HepG2 (cell line): ENCODE measurements around the gene PTPRCAP. TPM values are rescaled to one million over a fixed set of nuclear protein-coding genes. Genes with fewer than 3 reads are reported as not detected.

ENCODE experiments used
- CEBPG ChIP-seq: IDR thresholded peaks from 2 replicates; pipeline ENCODE4 v1.6.1; 2016
- GRHL1 ChIP-seq: sonication (generic); formaldehyde crosslinking; conservative IDR thresholded peaks from 2 replicates; pipeline ENCODE4 v1.8.0; 2022; ENCODE audit warnings: missing genetic modification reagents
- HDAC2 ChIP-seq: sonication (generic); formaldehyde crosslinking; IDR thresholded peaks from 2 replicates; pipeline ENCODE4 v1.4.0; 2020; ENCODE audit warnings: missing genetic modification reagents
- MEIS2 ChIP-seq: sonication (generic); formaldehyde crosslinking; IDR thresholded peaks from 2 replicates; pipeline ENCODE4 v1.9.0; 2021; ENCODE audit warnings: mild to moderate bottlenecking, missing genetic modification reagents
- REL ChIP-seq: sonication (generic); formaldehyde crosslinking; conservative IDR thresholded peaks from 2 replicates; pipeline ENCODE4 v1.8.0; 2022; ENCODE audit warnings: mild to moderate bottlenecking, missing genetic modification reagents, moderate library complexity
- ZBTB26 ChIP-seq: IDR thresholded peaks from 2 replicates; pipeline ENCODE4 v1.6.1; 2016; ENCODE audit warnings: missing compliant biosample characterization, missing genetic modification reagents, borderline replicate concordance
- ZBTB37 ChIP-seq: sonication (generic); formaldehyde crosslinking; IDR thresholded peaks from 2 replicates; pipeline ENCODE4 v1.4.0; 2020; ENCODE audit warnings: mild to moderate bottlenecking, missing genetic modification reagents
- ZBTB43 ChIP-seq: sonication (generic); formaldehyde crosslinking; conservative IDR thresholded peaks from 2 replicates; pipeline ENCODE4 v1.4.0; 2020; ENCODE audit warnings: missing genetic modification reagents
- ZFP82 ChIP-seq: sonication (generic); formaldehyde crosslinking; IDR thresholded peaks from 2 replicates; pipeline ENCODE4 v1.5.1; 2020; ENCODE audit warnings: mild to moderate bottlenecking, missing genetic modification reagents, borderline replicate concordance
- ZNF142 ChIP-seq: sonication (generic); formaldehyde crosslinking; IDR thresholded peaks from 2 replicates; pipeline ENCODE4 v1.4.0; 2020; ENCODE audit warnings: missing genetic modification reagents
- ZNF20 ChIP-seq: sonication (generic); formaldehyde crosslinking; IDR thresholded peaks from 2 replicates; pipeline ENCODE4 v1.4.0; 2020; ENCODE audit warnings: mild to moderate bottlenecking, moderate library complexity, missing genetic modification reagents
- ZNF24 ChIP-seq: fragments of 450-650 bp; IDR thresholded peaks from 2 replicates; pipeline ENCODE4 v1.6.1; 2017; ENCODE audit warnings: antibody characterized with exemption, mild to moderate bottlenecking
- ZNF510 ChIP-seq: sonication (generic); formaldehyde crosslinking; IDR thresholded peaks from 2 replicates; pipeline ENCODE4 v1.4.0; 2020; ENCODE audit warnings: low read depth, mild to moderate bottlenecking, missing genetic modification reagents
- ZNF614 ChIP-seq: IDR thresholded peaks from 2 replicates; pipeline ENCODE4 v1.6.1; 2018; ENCODE audit warnings: missing biosample characterization, missing genetic modification reagents, inconsistent platforms, borderline replicate concordance
- ZNF839 ChIP-seq: sonication (generic); formaldehyde crosslinking; IDR thresholded peaks from 2 replicates; pipeline ENCODE4 v1.4.0; 2020; ENCODE audit warnings: missing genetic modification reagents, mild to moderate bottlenecking, borderline replicate concordance
- ZSCAN21 ChIP-seq: sonication (generic); formaldehyde crosslinking; IDR thresholded peaks from 2 replicates; pipeline ENCODE4 v1.8.0; 2022; ENCODE audit warnings: mild to moderate bottlenecking, missing genetic modification reagents, moderate library complexity, borderline replicate concordance
- ZSCAN25 ChIP-seq: sonication (generic); formaldehyde crosslinking; IDR thresholded peaks from 2 replicates; pipeline ENCODE4 v1.8.0; 2022; ENCODE audit warnings: mild to moderate bottlenecking, missing genetic modification reagents
- polyA plus RNA-seq, 8 experiments: library from polyadenylated mRNA; depleted of rRNA in 3 of 8; stranded (reverse) in 7 of 8; unstranded in 1 of 8; fragments of >200 nt; fragmentation: Illumina TruSeq in 4 of 8; extraction: Trizol in 4 of 8; gene quantifications; 2 replicates each; pipeline versions ENCODE4 v1.2.1 to v1.2.3, GENCODE V29; 2011 to 2016; ENCODE audit warnings: low read depth in 4 of 8, missing spikeins in 1 of 8, mixed read lengths in 1 of 8; ENCODE audit not compliant: insufficient read depth in 1 of 8
- total RNA-seq, 5 experiments: library from RNA; depleted of rRNA; stranded (reverse); fragments of >200 nt; fragmentation: Illumina TruSeq; extraction: Trizol; gene quantifications; 2 replicates each; pipeline ENCODE4 v1.2.3, GENCODE V29; 2016; ENCODE audit warnings: low read depth in 1 of 5

Gene PTPRCAP
- total and polyA plus RNA-seq, 2 of the 13 experiments (the other 11 are each of a cell fraction or from before 2014, with no cell fraction given), result 0.60 to 0.70 TPM

- TF ChIP-seq ZBTB43 (CRISPR knock-in tag) (no peak), ZNF20 (CRISPR knock-in tag) (no peak), ZNF510 (CRISPR knock-in tag) (no peak; the same call in 1 of the 2 replicates), ZBTB37 (CRISPR knock-in tag) (no peak), ZFP82 (CRISPR knock-in tag) (no peak), REL (no peak), ZNF614 (CRISPR knock-in tag) (peak; percentile 62; the same call in 1 of the 2 replicates), ZBTB26 (no peak), CEBPG (peak; percentile 13; the same call in 1 of the 2 replicates), HDAC2 (CRISPR knock-in tag) (peak; percentile 41; the same call in 1 of the 2 replicates), GRHL1 (CRISPR knock-in tag) (no peak), ZNF839 (CRISPR knock-in tag) (no peak), ZNF24 (no peak), MEIS2 (CRISPR knock-in tag) (peak; percentile 65; the same call in 1 of the 2 replicates), ZSCAN21 (CRISPR knock-in tag) (peak; percentile 28; the same call in 1 of the 2 replicates), ZSCAN25 (CRISPR knock-in tag) (0 out of 2 replicates have a peak, but pooled peaks have one; percentile 31), ZNF142 (CRISPR knock-in tag) (peak; percentile 62; the same call in 1 of the 2 replicates)
These were observed 31.5 kb upstream of the PTPRCAP start, which contains the start of gene TMEM134 (continued) for GRCh38 chr11:67468759-67469507.
